Uterus (tissue), 4 donors: ENCODE measurements around the gene MYO1D. TPM values are rescaled to one million over a fixed set of nuclear protein-coding genes. Genes with fewer than 3 reads are reported as not detected.

Source experiments
- DNase-seq, 2 donors: peaks; one replicate each; pipeline ENCODE4 v3.0.0-alpha.2; 2019 to 2020
- H3K27ac ChIP-seq, 2 donors: fragments of 200-600 bp; sonication (generic); 1 replicate in 1 of 2; 2 replicates in 1 of 2; pipeline ENCODE4 v1.5.1; 2016 to 2018
- H3K27me3 ChIP-seq, 2 donors: fragments of 200-600 bp; sonication (generic); one replicate each; pipeline ENCODE4 v1.5.1; 2018 to 2019; ENCODE audit warnings: control low read depth in 1 of 2
- H3K36me3 ChIP-seq, 2 donors: fragments of 200-600 bp; sonication (generic); one replicate each; pipeline ENCODE4 v1.5.1; 2019; ENCODE audit warnings: control low read depth in 1 of 2
- H3K4me1 ChIP-seq, 2 donors: fragments of 200-600 bp; sonication (generic); one replicate each; pipeline ENCODE4 v1.5.1; 2018 to 2019; ENCODE audit warnings: control low read depth in 1 of 2
- H3K4me3 ChIP-seq, 2 donors: fragments of 200-600 bp; sonication (generic); 1 replicate in 1 of 2; 2 replicates in 1 of 2; pipeline ENCODE4 v1.5.1; 2018 to 2019; ENCODE audit warnings: mild to moderate bottlenecking in 1 of 2
- H3K9me3 ChIP-seq, 2 donors: fragments of 200-600 bp; sonication (generic); one replicate each; pipeline ENCODE4 v1.5.1; 2019; ENCODE audit warnings: control low read depth in 1 of 2
- POLR2A ChIP-seq, 2 donors: fragments of 450-650 bp; IDR thresholded peaks; one replicate each; pipeline ENCODE4 v1.6.1; 2016; ENCODE audit warnings: antibody characterized with exemption in 2 of 2, mild to moderate bottlenecking in 1 of 2, moderate library complexity in 1 of 2
- intact Hi-C: fragments of 100-400 bp; cut with DNase I; formaldehyde crosslinking; loops from one replicate; pipeline ENCODE4 v1.15.1; 2023; ENCODE audit warnings: low total_unique reads
- total RNA-seq, 4 donors: library from RNA; depleted of rRNA in 3 of 4; stranded (reverse); fragments of >200 nt in 3 of 4; gene quantifications; one replicate each; pipeline versions ENCODE4 v1.1.0 to v1.2.4, GENCODE V29; 2014 to 2023
- TF ChIP-seq, protein P1 (sequence below), 4 experiments: fragments of 200-600 bp in 2 of 4; fragments of 450-650 bp in 2 of 4; sonication (generic) in 2 of 4; IDR thresholded peaks; one replicate each; pipeline ENCODE4 v1.5.1; 2016 to 2019; ENCODE audit warnings: antibody characterized with exemption in 4 of 4, mild to moderate bottlenecking in 2 of 4, moderate library complexity in 1 of 4
- donor health status: DM: yes; HTN: yes; CAD: no.

Gene MYO1D
- total RNA-seq, 4 donors from 2014 or later = 20.4 to 55.2 (median 30.6) TPM

DNA sequence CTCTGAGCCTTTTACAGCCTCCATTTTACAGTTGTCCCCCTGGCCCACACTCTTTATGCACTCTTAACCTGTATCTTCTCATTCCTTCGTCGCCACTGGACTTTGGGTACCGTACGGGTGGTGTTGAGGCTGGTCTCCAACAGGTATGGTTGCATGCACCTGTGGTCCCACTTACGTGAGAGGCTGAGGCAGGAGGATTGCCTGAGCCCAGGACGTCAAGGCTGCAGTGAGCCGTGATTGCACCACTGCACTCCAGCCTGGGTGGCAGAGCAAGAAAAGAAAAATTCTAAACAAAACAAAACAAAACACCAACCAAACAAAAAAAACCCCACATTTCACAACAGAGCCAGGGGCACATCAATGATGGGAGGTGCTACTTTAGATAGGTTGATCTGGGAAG is 36.7 kb upstream of the MYO1D start:
- no peak overlapping the region for H3K27ac ChIP-seq
- intact Hi-C loops = no loop called here
- H3K36me3 ChIP-seq = no peaks in the 10 kb centered on the region
- H3K4me1 ChIP-seq = no peaks in the 10 kb centered on the region
- DNase-seq = no peak
- no peak for TF ChIP-seq POLR2A (IDR thresholded peaks at IDR 0.05)
- TF ChIP-seq, protein P1, sequence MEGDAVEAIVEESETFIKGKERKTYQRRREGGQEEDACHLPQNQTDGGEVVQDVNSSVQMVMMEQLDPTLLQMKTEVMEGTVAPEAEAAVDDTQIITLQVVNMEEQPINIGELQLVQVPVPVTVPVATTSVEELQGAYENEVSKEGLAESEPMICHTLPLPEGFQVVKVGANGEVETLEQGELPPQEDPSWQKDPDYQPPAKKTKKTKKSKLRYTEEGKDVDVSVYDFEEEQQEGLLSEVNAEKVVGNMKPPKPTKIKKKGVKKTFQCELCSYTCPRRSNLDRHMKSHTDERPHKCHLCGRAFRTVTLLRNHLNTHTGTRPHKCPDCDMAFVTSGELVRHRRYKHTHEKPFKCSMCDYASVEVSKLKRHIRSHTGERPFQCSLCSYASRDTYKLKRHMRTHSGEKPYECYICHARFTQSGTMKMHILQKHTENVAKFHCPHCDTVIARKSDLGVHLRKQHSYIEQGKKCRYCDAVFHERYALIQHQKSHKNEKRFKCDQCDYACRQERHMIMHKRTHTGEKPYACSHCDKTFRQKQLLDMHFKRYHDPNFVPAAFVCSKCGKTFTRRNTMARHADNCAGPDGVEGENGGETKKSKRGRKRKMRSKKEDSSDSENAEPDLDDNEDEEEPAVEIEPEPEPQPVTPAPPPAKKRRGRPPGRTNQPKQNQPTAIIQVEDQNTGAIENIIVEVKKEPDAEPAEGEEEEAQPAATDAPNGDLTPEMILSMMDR (IDR thresholded peaks at IDR 0.05) = no peak
- H3K9me3 ChIP-seq = no peaks in the 10 kb centered on the region
- no peak overlapping the region for H3K4me3 ChIP-seq
- H3K27me3 ChIP-seq = no peaks in the 10 kb centered on the region

DNA sequence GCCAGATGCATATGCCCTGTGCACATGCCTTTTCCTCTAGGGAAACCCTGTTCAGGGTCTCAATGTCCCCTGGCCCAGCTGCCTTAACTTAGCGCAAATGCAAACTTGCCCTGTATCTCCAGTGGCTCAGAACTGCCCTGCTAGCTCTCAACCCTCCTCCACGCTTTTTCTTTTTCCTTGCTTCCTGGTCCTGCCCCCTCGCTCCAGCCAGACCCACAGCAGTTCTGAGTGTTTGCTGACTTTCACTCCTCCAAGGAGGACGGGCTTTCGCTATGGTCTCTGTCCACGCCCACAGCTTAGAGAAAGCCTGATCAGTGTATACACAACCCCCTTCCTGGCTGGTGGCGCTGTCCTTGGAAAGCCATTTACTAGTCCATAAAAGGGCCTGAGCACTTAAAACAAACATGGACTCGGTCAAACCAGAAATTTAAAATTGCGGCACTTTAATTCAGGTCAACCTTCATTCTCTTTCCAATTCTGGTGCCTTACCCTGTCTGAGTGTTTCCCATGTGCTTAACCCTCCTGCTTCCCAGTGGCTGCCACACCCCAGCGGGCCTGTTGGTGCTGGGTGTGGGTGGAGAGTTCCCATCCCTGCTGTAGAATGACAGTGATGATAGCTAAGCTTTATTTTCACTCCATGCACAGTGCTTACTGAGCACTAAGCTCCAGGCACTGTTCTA is 35.4 kb upstream of the MYO1D start:
- H3K4me1 ChIP-seq = no peaks in the 10 kb centered on the region
- no peaks in the 10 kb centered on the region for H3K27me3 ChIP-seq
- TF ChIP-seq POLR2A (IDR thresholded peaks at IDR 0.05) = no peak
- TF ChIP-seq, protein P1 (IDR thresholded peaks at IDR 0.05) = peak in 1 of 4 experiments; percentile 18
- no peak overlapping the region for H3K4me3 ChIP-seq
- H3K27ac ChIP-seq = peak overlapping the region; percentile 61 to 62
- peak; percentile 58 to 67 for DNase-seq
- no peaks in the 10 kb centered on the region for H3K36me3 ChIP-seq
- intact Hi-C loops = no loop called here
- no peaks in the 10 kb centered on the region for H3K9me3 ChIP-seq

DNA sequence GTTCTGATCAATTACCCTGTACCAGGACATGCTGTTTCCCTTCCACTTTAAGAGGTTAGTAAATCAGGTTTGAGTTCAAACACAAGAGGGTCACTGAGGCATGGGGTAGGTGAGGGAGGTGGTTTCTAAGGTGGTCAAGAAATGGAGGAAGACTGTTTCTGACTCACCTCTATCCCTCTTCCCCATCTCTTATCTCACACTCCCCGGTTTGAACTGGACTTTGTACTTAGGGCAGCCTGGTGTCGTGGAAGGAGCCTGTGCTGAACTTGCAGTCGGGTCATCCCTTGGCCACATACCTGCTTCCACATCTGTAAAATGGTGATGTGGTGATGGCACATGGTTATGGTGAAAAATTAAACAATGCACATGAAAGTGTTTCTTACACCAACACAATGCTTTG is 33.8 kb upstream of the MYO1D start:
- no peaks in the 10 kb centered on the region for H3K9me3 ChIP-seq
- no peaks in the 10 kb centered on the region for H3K4me1 ChIP-seq
- H3K27me3 ChIP-seq = no peaks in the 10 kb centered on the region
- intact Hi-C loops = no loop called here
- no peak overlapping the region for H3K4me3 ChIP-seq
- no peak overlapping the region for H3K27ac ChIP-seq
- TF ChIP-seq, protein P1 (IDR thresholded peaks at IDR 0.05) = no peak
- TF ChIP-seq POLR2A (IDR thresholded peaks at IDR 0.05) = no peak
- H3K36me3 ChIP-seq = no peaks in the 10 kb centered on the region
- no peak for DNase-seq

DNA sequence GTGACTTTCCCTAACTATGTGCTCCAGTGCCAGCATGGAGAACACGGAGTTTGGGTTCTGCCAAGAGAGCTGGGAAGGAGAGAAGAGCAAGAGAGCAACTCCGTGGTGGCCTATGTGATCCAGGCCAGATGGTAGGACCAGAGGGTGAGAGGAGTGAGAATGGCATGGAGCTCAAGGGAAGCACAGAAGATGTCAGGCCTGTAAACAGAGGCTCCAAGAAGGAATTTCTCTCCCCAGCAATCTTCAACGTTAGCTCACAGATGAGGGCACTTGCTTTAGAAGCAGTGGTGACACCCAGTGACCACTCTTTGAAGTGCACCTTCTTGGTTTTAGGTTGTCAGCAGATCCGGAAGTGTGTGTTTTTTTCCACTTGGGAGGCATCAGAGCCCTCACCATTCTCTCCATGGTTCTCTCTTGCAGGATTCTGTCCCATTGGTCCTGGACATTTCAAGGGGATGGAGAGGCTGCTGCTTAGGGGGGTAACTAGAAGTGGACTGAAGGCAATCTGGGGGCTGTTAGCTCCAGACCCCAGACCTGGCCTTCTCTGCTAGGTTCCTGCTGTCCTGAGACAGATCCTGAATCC is 33.0 kb upstream of the MYO1D start:
- H3K4me3 ChIP-seq = no peak overlapping the region
- TF ChIP-seq, protein P1 (IDR thresholded peaks at IDR 0.05) = peak; percentile 51 to 77 (median 73)
- no peak for TF ChIP-seq POLR2A (IDR thresholded peaks at IDR 0.05)
- DNase-seq = peak; percentile 55 to 78
- H3K36me3 ChIP-seq = no peaks in the 10 kb centered on the region
- intact Hi-C loops = no loop called here
- no peaks in the 10 kb centered on the region for H3K27me3 ChIP-seq
- no peak overlapping the region for H3K27ac ChIP-seq
- H3K4me1 ChIP-seq = no peaks in the 10 kb centered on the region
- no peaks in the 10 kb centered on the region for H3K9me3 ChIP-seq

DNA sequence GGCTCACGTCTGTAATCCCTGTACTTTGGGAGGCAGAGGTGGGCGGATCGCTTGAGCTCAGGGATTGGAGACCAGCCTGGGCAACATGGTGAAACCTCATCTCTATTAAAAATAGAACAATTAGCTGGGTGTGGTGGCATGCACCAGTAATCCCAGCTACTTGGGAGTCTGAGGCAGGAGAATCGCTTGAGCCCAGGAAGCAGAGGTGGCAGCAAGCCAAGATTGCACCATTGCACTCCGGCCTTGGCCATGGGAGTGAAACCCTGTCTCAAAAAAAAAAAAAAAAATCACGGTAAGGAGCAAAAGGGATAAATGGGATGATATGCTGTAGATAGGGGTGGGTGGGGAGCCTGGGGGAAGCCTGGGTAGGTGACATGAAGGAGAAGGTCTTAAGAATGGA is 30.7 kb upstream of the MYO1D start:
- H3K27ac ChIP-seq = no peak overlapping the region
- DNase-seq = no peak
- no peak overlapping the region for H3K4me3 ChIP-seq
- no peak for TF ChIP-seq POLR2A (IDR thresholded peaks at IDR 0.05)
- TF ChIP-seq, protein P1 (IDR thresholded peaks at IDR 0.05) = no peak
- intact Hi-C loops = no loop called here
- no peaks in the 10 kb centered on the region for H3K36me3 ChIP-seq
- no peaks in the 10 kb centered on the region for H3K4me1 ChIP-seq
- H3K9me3 ChIP-seq = no peaks in the 10 kb centered on the region
- no peaks in the 10 kb centered on the region for H3K27me3 ChIP-seq
